NCI-H2171 (cell line): Measurements from ENCODE around the gene VEGFC.

Experiments used
- DNase-seq: peaks from one replicate; lab custom pipeline; 2025; lab: John Stamatoyannopoulos, UW

The VEGFC gene

DNA sequence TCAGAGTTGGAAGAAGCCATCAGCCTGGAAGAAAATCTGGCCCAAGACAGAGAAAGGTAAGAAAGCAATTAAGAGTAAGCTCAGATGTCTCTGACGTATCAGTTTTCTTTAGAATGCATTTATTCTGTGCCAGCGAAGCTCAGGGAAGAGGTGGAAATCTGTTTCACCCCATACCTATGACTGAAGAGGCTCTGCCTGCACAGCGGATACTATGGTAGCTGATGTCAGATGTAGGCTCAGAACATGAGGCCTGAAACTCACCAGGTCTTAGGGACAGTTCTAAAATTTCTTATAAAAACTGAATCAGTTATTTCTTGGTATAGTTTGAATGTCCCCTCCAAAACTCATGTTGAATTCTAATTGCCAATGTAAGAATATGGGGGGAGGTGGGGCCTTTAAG, 30.9 kb downstream of the VEGFC start:
- DNase-seq = no peak

DNA sequence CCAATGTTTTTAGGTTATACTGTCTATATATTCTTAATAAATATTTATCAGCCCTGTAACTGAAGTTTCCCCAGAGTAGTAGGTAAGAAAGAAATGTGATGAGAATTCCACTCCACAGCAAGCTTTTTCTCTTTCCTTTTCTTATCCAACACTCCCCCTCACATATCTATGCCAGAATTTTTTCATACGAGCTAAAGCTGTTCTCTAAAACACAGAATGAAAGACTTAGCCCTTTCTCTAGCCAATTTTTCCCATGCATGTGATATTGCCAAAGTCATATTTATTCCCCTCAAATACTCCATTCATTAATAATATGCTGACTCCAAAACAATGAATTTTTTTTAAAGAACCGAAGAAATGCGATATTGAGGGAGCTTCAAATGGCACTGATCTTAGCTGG, 32.3 kb downstream of the VEGFC start:
- DNase-seq = no peak

DNA sequence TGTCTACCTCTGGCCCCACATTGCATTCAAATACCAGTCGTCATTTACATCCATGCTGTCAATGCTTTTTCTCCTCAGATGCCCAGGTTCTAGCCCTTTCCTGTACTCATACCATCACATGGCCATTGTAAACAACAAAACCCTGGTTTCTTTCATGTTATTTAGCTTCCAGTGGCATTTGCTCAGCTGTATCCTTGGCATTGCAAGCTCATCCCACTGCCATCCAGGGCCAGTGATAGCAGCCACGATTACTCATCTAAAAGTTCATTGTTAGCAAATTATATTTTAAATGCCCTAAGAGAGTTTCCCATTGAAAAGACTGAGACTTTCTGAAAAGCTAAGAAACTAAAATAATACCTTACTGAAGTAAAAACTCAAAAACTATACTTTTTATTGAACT, 34.0 kb downstream of the VEGFC start:
- no peak for DNase-seq

DNA sequence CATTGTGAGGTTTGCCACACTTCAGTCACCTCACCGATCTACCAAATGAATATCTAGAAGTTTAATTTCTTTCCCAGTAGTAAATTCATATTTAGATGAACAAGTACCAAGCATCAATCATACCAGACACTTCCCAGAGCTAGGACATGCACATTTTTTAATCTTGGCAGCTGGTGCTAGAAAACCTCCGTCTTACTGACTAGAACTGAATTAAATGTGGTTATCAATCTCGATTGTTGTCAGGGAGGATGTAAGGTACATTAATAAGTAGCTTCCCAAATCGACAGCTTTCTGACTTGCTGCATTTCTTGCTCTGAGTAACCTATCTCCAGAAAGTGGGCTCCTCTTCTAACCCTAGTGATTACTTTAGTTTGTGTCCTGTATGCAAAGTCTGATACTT, 34.4 kb downstream of the VEGFC start:
- DNase-seq = no peak

DNA sequence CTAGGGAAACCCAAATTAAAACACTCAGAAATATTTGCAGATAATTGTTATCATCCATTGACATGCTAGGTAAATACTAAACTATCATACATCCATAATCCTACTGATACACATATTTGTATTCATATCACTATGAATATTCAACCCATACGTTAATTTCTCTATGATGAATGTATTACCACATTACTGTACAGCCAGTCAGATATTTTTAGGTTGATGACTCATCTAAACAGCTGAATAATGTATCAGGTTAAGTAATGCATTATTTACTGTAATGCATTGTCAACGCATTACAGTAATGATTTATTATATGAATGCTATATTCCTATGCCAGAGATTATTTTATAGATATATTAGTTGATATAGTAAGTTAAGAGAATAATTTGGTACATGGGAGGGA, 37.1 kb downstream of the VEGFC start:
- DNase-seq = no peak

DNA sequence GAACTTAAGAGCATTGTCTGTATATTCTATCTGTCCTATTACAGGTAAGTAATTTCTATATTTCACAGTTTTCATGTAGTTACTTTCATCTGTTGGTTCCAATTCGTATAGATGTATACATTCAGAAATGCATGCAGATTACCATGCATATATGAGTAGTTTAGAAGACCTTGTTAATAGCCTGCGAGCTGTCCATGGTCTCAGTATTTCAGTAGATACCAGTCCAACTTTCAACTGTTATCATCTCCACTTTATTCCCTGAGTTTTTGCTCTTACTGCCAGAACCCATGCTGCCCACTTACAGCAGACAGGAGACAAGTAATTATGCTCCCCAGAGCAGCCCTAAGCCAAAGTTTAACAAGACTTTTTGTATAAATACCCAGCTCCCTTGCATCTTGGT, 37.7 kb downstream of the VEGFC start:
- no peak for DNase-seq

DNA sequence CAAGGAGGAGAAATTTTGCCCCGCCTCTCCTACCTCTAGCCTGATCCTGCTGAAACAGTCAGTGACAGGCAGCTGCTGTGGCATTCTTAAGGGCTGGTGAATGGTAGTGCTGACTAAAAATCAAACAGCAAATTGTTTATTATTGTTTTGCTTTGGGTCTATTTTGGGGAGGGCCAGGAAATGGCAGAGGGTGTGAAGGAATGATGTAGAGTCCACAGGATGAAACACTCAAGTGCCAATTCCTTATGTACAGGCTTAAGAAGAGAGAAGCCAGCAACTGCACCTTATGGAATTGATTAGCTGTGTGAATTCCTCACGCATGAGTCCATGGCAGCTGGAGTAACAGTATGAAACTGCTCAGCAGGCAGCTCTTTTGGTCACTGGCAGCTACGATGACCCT, 39.7 kb downstream of the VEGFC start:
- no peak for DNase-seq

DNA sequence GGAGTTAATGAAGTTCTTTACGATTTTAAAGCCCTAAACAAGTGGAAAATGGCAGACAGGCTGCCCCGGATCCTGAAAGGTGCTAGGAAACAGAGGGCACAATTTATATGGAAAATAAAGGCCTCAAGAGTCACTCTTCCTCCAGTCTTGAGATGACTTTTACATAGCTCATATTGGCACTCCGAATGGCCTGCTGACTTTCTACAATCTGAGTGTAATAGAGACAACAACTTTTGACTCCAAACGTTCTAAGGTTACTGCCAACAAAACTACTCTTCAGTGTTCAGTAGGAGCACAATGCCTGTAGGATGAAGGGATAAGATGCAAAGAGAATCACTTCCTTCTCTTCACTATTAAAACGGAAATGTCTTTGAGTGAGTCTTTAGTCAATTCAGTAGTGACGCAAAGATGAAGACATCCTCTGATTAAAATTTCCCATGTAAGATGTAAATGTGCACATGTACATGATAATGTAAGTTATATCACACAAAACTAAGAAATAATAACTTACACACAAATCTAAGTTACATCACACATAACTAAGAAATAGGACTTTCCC, 40.5 kb downstream of the VEGFC start:
- no peak for DNase-seq

DNA sequence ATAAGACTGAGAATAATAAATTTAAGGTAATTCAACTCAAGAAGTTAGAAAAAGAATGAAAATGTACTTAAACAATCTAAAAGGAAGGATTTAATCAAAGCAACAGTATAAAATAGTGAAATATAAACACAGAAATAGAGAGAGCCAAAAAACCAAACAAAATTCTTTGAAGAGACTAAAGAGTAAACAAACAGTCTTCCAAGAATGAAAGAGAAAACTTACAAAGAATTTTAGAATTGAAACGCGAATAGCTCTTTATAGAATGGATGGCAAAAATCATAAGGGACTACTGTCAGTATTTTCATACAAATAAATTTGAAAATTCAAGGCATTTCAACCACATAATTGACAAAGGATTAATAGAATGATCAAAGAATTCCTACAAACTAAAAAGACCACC, 41.7 kb downstream of the VEGFC start:
- no peak for DNase-seq

DNA sequence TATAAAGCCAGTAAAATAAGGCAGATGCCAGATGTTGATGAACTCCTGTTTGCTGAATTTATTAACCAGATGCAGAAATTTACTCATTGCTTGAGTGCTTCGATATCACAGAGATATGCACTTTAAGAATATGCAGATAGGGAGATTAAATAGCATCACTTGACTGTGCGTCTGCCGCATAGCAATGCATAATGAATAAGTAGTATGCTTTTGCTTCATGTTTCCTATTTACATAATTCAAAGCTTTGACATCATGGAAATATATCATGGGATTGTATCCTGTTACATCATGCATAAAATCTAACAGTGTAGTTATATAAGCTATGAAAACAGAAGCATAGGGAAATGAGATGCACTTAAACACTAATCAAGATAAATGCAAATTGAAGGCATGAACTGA, 45.9 kb downstream of the VEGFC start:
- no peak for DNase-seq

DNA sequence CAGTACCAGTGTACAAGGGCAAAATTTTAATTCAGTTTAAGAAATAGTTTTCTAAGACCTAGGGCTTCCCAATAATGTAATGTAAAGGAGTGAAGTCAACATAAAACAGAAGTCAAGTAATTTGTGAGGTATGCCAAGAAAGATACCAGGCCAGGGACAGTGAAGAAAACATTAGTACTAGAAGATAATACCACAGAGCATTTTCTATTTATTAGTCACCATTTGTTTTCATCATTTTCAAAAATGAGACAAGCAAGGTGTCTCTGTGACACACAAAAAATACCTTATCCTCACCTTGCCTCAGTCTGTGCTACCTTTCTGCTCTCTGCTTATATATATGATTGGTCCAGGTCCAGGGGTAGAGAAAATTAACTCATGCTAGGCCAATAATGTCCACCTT, 46.8 kb downstream of the VEGFC start:
- DNase-seq = no peak

DNA sequence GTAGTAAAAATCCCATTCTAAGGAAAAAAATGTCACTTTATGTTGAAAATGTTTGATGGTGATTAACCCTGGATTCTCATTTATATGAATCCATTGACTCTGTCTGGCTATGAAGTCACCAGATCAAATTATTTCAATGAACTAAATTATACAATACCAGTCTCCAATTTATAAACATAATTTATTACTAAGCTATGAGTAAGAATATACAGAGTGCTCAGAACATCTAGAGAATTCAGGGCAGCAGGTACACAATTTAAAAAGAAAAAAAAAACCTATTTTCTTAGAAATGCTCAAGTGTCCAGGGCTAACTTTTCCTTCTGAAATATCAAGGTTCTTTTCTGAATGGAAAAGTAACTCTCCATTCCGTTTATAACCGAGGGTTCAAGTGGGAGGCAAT, 48.6 kb downstream of the VEGFC start:
- DNase-seq = no peak

DNA sequence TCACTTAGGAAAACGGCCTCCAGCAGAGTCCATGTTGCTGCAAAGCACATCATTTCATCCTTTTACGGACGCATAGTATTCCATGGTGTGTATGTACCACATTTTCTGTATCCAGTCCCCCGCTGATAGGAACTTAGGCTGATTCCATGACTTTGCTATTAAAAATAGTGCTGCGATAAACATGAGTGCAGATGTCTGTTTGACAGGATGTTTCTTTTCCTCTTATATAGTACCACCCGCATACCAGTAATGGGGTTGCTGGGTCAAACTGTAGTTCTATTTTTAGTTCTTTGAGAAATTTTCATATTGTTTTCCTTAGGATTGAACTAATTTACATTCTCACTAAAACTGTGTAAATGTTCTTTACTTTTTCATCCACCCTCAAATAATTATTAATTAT, 50.5 kb downstream of the VEGFC start:
- DNase-seq = no peak

DNA sequence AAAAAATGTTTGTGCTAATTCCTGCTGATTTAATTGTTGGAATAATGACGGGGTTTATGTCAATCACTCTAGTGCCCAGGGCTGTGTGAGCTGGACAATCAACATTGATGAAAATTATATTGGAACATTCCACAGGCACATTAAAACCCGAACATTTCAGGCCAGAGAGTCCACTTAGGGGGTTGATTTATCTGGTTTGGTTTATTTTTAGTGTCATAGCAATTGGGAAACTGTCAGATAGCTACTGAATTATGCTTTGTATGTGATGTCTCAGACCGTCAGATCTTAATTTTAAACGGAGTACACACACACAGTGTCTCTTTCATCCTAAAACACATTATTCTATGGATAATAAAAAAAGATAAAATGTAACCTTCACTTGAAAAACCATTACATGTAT, 51.5 kb downstream of the VEGFC start:
- no peak for DNase-seq

DNA sequence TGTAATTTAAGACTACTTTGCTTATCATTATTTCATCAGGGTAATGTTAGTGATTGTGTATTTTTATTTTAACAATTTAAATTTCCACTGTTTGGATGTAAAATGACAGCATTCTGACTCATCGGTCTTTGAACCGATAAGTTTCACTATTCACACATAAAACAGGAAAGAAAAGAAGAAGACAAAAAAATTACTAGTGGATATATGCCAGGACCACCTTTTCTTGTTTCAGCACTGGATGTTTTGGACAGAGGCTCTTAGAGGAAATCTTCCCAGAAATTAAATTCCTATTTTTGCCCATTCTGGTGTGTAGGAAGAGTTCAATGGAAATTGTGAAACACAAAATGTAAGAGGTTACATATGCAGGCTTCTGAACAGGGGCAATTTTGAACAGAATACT, 57.4 kb downstream of the VEGFC start:
- no peak for DNase-seq

DNA sequence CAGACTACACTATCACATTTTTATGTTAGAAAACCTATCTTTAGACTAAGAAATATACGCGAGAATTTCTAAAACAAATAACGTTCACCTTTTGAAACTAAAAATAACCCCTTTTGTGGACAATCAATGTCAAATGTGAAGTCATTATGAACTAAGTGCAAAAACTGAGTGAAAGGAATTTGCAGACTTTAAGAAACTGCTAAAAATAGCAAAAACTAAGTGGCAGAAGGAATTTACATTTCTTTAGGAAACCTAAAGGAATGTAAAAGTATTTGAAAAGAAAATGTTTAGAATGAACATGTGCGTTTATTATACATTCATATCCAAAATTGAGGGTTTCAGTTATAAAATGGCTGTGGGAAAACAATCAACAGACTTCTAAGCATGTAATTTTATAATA, 58.3 kb downstream of the VEGFC start:
- DNase-seq = no peak

DNA sequence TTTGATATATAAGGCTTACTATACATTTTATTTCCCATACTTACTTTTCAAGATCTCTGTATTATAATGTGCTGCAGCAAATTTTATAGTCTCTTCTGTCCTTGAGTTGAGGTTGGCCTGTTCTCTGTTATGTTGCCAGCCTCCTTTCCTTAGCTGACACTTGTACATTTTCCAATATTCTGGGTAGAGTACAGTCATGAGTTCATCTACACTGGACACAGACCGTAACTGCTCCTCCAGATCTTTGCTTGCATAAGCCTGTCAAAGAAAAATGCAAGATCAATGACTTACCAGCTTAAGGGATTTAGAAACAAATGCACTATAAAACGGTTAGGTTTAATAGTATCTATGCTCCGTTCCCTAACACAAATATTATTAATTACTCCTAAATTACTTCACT, 63.2 kb downstream of the VEGFC start:
- DNase-seq = no peak

DNA sequence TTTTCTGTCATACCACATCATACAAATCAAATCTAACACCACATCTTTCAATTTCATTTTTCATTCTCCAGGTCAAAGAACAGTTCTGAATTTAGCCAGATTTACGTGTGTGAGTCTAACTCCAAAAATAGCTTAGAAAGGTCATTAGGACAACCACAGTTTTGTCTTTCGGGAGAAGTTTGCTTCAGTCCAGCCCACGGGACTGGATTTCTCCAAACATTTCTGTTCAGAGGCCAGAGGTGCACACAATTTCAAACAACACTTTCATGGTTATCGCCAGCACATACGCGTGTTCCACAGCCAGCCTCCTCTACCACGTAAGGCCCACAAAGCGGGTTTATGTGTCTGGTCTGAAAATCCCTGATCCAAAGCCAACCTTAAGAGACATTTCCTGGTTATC, 65.9 kb downstream of the VEGFC start:
- no peak for DNase-seq

DNA sequence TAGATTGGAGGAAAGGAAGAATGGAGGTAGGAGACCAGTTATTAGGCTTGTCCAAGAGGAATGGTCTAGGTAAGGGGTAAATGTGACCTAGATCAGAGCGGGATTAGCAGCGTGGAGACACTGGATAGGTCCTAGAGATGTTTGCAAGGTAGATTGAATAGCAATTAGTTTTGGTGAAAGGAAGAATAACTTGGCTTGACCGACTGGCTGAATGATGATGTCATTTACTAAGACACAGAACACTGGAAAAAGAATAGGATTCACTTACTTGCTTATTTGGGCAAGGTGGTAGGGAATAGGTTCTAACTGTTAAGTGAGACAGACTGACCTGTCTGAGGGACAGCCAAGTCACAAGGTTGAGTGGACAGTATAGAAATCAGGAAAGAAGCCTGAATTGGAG, 71.3 kb downstream of the VEGFC start:
- no peak for DNase-seq

DNA sequence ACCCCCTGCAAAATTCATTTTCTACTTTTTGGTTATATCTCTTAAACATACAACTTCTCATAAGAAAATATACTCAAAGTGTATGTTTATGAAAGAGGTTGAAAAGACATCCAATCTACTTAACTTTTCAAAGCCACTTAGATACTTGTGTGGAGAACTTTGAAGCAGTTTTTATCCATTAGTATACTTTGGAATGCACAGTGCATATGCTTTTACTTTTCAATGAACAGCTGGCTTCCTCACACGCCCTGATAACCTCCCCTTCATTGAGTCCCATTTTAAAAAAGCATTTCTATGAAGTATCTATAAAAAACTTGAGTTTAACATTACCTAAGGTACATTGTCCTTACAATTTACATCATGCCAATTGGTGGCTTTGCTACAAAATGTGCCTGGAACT, 73.8 kb downstream of the VEGFC start:
- DNase-seq = no peak

DNA sequence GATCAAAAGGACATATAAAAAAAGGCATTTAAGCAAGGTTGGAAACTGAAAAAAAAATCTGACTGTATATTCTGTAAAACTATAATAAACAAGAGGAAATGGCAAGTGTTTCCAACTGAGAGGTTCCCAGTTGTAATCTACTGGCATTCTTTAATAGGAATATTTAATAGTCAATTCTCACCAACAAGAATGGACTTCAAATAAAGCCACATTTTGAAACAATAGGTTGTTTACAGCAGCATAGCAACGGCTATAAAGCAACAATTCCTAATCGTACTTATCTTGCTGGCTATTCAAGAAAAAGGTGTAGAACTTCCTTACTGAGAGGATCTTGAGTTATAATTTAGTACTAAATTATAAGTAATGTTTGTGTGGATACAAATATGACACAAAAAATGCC, 75.5 kb downstream of the VEGFC start:
- DNase-seq = no peak

DNA sequence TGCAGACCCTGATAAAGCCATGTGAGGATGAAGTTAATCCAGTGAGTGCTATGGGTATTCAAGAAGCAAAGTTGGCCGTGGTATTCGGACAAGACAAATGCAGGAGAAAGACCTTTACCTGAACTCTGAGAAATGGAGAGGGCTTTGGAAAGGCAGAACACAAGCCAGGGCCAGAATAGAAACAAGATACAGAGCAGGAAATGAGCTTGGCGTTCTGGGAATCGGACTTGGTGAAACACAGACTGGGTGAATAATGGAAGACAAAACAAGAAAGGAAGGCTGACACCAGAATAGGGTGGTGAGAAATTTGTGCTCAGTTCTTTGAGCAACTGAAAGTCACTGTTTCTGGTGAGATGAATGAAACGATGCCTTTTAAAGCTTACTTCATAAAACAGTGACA, 83.3 kb downstream of the VEGFC start:
- no peak for DNase-seq

DNA sequence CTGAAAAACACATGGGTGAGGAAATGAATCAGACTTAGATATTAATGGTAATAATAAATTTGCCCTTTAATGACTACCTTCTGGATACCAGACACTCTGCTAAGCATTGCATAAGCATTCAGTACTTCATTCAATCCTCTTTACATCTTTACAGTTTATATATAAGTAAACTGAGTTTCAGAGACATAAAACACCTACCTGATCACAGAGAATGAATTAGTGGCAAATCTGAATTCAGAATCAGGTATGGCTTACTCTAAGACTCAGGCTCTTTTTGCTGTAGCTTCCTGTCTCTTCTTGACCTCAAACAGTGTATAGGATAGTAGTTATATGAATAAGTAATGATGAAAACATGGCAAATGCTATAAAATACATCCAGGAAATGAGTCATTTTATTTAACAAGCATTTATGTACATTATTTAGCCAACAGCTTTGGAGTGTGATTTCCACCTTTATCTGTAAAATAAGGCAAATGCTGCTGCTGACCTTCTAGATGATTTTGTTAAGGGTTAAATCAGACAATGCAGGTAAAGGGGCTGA, 83.9 kb downstream of the VEGFC start:
- no peak for DNase-seq

DNA sequence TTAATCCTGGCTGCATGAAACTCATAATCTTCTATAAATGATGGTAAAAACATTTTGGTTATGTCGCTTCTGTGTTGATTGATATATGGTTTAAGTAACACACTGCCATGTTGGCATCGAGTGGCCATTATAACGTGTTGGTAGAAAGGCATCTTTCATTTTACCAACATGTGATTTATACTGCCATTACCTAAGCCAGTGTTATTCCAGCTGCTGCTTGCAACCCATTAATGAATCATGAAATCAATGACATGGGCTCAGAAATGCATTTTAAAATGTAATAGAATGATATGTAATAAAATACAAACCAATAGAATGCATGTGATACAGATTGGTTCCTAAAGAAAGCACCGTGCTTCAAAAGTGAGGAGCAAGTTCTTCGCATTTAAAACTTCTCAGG, 102.0 kb downstream of the VEGFC start:
- no peak for DNase-seq

DNA sequence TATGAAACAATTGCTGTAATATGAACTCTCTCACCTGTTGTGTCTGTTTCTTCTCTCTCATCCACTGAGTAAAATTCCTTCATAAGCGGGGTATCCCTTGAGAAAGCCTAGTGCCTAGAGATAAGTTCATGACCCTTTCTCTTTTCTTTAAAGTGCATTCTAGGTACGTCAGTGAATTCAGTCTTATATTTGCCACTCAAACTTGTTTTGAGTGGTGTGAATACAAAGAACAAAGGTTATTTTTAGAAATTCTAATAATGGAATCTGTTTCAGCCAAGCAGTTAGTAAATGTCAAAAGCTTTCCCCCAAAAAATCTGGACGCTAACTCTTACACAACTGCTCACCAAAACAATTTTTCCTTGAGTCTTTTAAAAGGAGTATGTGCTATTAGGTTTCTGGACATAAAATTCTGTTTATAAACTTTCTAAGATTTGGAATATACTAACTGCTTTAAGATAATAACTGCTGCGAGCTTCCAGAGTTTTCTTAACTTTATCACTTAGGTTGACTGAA, 112.0 kb downstream of the VEGFC start:
- DNase-seq = no peak
